GM23338 (cell line): ENCODE results near the gene RSAD1.

ENCODE experiments used
- CREB1 ChIP-seq: fragments of 250-450 bp; sonication (Bioruptor Pico); IDR thresholded peaks from 2 replicates; pipeline ENCODE4 v1.5.0; 2020; ENCODE audit warnings: low read depth, mild to moderate bottlenecking, moderate library complexity
- ETS1 ChIP-seq: IDR thresholded peaks from 2 replicates; pipeline ENCODE4 v1.6.1; 2016; ENCODE audit warnings: antibody characterized with exemption
- EZH2 ChIP-seq: fragments of 200-600 bp; sonication (generic); IDR thresholded peaks from one replicate; pipeline ENCODE4 v1.8.0; 2017; ENCODE audit warnings: antibody characterized with exemption, mild to moderate bottlenecking, low read depth; ENCODE audit not compliant: unreplicated experiment
- EZH2phosphoT487 ChIP-seq: fragments of 200-600 bp; sonication (generic); IDR thresholded peaks from one replicate; pipeline ENCODE4 v1.8.1; 2018; ENCODE audit warnings: antibody characterized with exemption; ENCODE audit not compliant: unreplicated experiment
- JUNB ChIP-seq: IDR thresholded peaks from one replicate; pipeline ENCODE4 v1.6.1; 2016; ENCODE audit warnings: antibody characterized with exemption; ENCODE audit not compliant: unreplicated experiment
- POLR2AphosphoS5 ChIP-seq: IDR thresholded peaks from 2 replicates; pipeline ENCODE4 v1.6.1; 2016; ENCODE audit warnings: antibody characterized with exemption, low read depth
- REST ChIP-seq: IDR thresholded peaks from one replicate; pipeline ENCODE4 v1.6.1; 2018; ENCODE audit warnings: antibody characterized with exemption; ENCODE audit not compliant: unreplicated experiment
- ZNF331 ChIP-seq: fragments of 250-450 bp; sonication (Bioruptor Pico); IDR thresholded peaks from 2 replicates; pipeline ENCODE4 v1.5.0; 2020; ENCODE audit warnings: low read depth, mild to moderate bottlenecking, moderate library complexity
- TF ChIP-seq, protein P1 (sequence below), 2 experiments: fragments of 200-600 bp in 1 of 2; sonication (generic) in 1 of 2; conservative IDR thresholded peaks; 2 replicates each; pipeline versions ENCODE4 v1.5.1 to v1.6.1; 2016 to 2017; ENCODE audit warnings: antibody characterized with exemption in 2 of 2, low read depth in 2 of 2, mild to moderate bottlenecking in 2 of 2, moderate library complexity in 1 of 2

- TF ChIP-seq POLR2AphosphoS5 (no peak), EZH2 (no peak), EZH2phosphoT487 (no peak), REST (no peak), JUNB (no peak), ZNF331 (CRISPR knock-in tag) (no peak), CREB1 (CRISPR knock-in tag) (no peak), ETS1 (no peak)
- TF ChIP-seq, protein P1, sequence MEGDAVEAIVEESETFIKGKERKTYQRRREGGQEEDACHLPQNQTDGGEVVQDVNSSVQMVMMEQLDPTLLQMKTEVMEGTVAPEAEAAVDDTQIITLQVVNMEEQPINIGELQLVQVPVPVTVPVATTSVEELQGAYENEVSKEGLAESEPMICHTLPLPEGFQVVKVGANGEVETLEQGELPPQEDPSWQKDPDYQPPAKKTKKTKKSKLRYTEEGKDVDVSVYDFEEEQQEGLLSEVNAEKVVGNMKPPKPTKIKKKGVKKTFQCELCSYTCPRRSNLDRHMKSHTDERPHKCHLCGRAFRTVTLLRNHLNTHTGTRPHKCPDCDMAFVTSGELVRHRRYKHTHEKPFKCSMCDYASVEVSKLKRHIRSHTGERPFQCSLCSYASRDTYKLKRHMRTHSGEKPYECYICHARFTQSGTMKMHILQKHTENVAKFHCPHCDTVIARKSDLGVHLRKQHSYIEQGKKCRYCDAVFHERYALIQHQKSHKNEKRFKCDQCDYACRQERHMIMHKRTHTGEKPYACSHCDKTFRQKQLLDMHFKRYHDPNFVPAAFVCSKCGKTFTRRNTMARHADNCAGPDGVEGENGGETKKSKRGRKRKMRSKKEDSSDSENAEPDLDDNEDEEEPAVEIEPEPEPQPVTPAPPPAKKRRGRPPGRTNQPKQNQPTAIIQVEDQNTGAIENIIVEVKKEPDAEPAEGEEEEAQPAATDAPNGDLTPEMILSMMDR (conservative IDR thresholded peaks at IDR 0.05; ENCODE audit: low read depth in 2 of 2): no peak
Observed at GRCh38 chr17:50498021-50498874, 19.6 kb downstream of the RSAD1 start.
